ENCODE data around the gene RTEL1.

- peak in 1 of 2 donors; percentile 29 for TF ChIP-seq CTCF (conservative IDR thresholded peaks at IDR 0.05 in 1 of 2, IDR thresholded peaks at IDR 0.05 in 1 of 2; ENCODE audit: low read depth in 1 of 2, low read length in 2 of 2)
- TF ChIP-seq EZH2 (IDR thresholded peaks at IDR 0.05; ENCODE audit: low read length, missing control alignments) = no peak
These were observed 33.6 kb upstream of the RTEL1 start for GRCh38 chr20:63624486-63624885.

Measured in fibroblast of lung (primary cell).